AG09309 (cell line): ENCODE measurements around the gene SSX2IP.
A peak's percentile ranks its signal among the peaks of the same experiment; 100 is the strongest.

Experiments
- DNase-seq: peaks from one replicate; pipeline ENCODE4 v3.0.0-alpha.2; 2010; ENCODE audit warnings: low read depth
- H3K4me3 ChIP-seq: 2 replicates; pipeline ENCODE4 v1.5.1; 2011; ENCODE audit warnings: mild to moderate bottlenecking, low read depth, low read length, moderate library complexity; ENCODE audit not compliant: control insufficient read depth
- TF ChIP-seq, protein P1 (sequence below): IDR thresholded peaks from 2 replicates; pipeline ENCODE4 v1.5.1; 2011; ENCODE audit warnings: mild to moderate bottlenecking, low read depth, low read length, inconsistent platforms; ENCODE audit not compliant: insufficient read depth, control insufficient read depth; ENCODE audit errors: missing control alignments

SSX2IP gene, protein sequence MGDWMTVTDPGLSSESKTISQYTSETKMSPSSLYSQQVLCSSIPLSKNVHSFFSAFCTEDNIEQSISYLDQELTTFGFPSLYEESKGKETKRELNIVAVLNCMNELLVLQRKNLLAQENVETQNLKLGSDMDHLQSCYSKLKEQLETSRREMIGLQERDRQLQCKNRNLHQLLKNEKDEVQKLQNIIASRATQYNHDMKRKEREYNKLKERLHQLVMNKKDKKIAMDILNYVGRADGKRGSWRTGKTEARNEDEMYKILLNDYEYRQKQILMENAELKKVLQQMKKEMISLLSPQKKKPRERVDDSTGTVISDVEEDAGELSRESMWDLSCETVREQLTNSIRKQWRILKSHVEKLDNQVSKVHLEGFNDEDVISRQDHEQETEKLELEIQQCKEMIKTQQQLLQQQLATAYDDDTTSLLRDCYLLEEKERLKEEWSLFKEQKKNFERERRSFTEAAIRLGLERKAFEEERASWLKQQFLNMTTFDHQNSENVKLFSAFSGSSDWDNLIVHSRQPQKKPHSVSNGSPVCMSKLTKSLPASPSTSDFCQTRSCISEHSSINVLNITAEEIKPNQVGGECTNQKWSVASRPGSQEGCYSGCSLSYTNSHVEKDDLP

DNA sequence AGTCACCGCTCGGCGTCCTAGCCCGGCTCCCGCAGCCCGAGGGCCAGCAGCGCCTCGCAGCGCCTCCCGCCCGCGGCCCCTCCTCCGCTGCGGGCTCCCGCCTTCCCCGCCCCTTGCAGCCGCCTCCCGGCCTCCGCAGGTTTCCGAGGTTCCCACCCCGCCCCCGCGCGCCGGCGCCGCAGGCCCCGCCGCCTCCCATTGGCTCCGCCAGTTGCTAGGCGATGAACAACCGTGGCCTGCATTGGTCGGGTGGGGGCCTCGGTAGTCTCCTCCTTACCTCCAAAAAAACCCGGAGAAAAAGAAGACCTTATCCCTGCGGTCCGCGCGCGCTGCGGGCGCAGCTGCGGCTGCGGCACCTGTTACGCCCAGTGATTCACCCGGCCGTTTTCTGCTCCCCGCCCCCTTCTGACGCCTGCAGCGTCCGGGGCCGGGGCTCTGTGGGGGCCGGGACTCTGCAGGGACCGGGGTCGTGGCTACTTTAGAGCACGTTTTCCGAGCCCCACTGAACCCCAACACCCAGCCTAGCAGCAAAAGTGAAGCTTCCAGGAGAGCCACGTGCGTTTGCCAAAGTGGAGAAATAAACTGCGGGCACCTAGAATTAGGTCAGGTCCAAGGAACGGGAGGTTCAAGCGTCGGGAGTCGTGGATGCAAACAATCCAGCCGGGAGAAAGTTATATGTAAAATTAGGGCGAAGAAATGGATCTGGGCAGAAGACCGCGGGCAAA, at the start of gene SSX2IP:
TSS of gene SSX2IP (minus strand) at position 65 of the 725 bp plus-strand sequence. CDS start 19,242 bp downstream, outside the sequence.
- DNase-seq: peak; percentile 73
- TF ChIP-seq, protein P1, sequence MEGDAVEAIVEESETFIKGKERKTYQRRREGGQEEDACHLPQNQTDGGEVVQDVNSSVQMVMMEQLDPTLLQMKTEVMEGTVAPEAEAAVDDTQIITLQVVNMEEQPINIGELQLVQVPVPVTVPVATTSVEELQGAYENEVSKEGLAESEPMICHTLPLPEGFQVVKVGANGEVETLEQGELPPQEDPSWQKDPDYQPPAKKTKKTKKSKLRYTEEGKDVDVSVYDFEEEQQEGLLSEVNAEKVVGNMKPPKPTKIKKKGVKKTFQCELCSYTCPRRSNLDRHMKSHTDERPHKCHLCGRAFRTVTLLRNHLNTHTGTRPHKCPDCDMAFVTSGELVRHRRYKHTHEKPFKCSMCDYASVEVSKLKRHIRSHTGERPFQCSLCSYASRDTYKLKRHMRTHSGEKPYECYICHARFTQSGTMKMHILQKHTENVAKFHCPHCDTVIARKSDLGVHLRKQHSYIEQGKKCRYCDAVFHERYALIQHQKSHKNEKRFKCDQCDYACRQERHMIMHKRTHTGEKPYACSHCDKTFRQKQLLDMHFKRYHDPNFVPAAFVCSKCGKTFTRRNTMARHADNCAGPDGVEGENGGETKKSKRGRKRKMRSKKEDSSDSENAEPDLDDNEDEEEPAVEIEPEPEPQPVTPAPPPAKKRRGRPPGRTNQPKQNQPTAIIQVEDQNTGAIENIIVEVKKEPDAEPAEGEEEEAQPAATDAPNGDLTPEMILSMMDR: no peak

DNA sequence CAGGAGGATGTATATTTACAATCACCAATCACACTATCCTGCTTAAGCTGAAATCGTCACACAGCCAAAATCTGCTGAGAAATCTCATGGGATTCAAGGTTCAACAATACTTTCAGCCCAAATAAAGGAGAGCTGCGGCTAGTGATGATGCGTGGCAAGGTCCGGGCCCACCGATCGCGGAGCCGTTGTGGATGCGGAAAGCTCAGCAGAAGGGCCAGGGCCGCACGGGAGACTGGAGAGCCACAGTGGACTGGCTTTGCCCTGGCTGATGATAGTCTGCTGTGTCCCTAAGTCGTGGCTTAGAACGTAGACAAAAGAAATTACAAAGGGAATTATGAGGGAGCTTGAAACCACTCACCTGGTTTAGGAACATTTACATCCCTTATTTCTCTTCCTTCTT, 48.0 kb upstream of the SSX2IP start:
- TF ChIP-seq, protein P1: no peak
- H3K4me3 ChIP-seq: no peak overlapping the region
- no peak for DNase-seq

More for the DNA sequence above, at the start of gene SSX2IP:
- peak within 1 kb of the TSS; percentile 62 for H3K4me3 ChIP-seq

DNA sequence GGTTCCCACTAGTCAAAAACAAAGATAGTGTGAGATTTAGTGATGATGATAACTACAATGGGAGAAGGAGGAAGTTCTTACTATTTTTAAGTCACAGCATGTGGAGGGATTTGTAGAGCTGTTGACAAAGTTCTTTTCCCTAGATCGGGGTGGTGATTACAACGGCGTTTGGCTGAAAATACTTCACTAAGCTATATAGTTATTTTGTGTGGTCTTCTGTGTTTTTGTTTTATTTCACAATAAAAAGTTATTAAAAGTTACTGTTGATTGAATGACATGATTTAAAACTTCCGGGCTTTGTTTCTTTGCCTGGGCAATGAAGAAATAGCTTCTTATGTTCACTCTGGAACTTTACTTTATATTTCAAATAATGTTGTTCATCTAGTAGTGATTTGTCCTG, 47.3 kb upstream of the SSX2IP start:
- TF ChIP-seq, protein P1: no peak
- H3K4me3 ChIP-seq: no peak overlapping the region
- no peak for DNase-seq

DNA sequence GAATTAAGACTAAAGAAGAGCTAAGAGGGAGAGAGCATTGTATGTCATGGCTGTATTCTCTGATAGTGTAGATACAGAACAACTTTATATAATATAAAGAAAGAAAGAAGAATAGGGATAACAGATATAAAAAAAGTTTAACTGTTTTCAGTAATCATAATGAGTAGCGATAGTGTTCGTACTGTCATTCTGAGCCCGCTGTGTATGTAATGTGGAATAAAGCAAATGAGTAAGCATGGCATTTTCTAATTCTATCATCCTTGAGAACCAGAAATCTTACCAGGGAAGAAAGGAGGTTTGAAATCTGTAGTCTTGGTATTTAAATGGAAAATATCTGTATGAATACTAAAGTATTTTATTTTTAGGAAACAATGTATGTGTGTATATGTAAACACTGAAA, 46.7 kb upstream of the SSX2IP start:
- no peak for DNase-seq
- no peak overlapping the region for H3K4me3 ChIP-seq
- TF ChIP-seq, protein P1: no peak

DNA sequence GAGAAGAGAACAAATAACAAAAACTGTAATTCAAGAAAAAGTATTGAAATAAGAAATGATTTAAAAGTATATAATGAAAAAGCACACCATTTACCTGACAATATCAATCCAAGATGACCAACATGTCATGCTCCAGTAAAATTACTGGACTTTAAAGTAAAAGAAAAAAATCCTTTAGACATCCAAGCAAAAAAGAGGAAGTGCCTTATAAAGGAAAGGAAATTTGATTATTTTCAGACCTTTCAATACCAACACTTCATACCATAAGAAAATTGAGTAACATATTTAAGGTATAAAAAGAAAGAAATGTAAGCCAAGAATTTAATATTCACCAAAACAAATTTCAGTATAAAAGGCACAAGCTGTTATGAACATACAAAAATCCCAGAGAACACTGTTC, 46.2 kb upstream of the SSX2IP start:
- no peak for DNase-seq
- no peak overlapping the region for H3K4me3 ChIP-seq
- TF ChIP-seq, protein P1: no peak

DNA sequence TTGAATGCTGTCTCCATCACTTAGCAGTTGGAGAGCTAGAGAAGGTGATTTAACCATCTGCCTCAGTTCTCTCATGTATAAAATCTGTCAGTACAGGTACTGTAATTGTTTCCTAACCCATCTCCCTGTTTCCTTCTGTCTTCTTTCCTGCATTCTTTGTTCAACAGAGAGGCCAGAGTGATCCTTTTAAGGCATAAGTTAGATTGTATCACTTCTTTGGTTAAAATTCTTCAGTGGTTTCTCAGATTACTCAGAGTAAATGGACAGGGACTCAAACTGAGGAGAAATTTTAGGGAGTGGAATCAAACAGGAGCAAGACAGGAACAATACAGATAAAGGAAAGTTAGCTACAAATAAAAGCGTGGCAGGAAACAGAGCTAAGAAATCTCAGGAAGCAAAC, 45.2 kb upstream of the SSX2IP start:
- TF ChIP-seq, protein P1: no peak
- H3K4me3 ChIP-seq: no peak overlapping the region
- DNase-seq: no peak
